GM19239 (cell line): ENCODE data around the gene SRPX2.
"Not testable (repeated sequence)": the region's sequence is repeated elsewhere in the genome, so short reads cannot be mapped to it uniquely, and the experiment has no call there.

Source experiments
- DNase-seq: peaks from one replicate; pipeline ENCODE4 v3.0.0; 2011; ENCODE audit warnings: low spot score; ENCODE audit not compliant: insufficient read length
- FAIRE-seq: peaks from 2 replicates; lab custom pipeline; 2011; peaks lifted over from hg19 to GRCh38; lab: Jason Lieb, UNC

The SRPX2 gene

DNA sequence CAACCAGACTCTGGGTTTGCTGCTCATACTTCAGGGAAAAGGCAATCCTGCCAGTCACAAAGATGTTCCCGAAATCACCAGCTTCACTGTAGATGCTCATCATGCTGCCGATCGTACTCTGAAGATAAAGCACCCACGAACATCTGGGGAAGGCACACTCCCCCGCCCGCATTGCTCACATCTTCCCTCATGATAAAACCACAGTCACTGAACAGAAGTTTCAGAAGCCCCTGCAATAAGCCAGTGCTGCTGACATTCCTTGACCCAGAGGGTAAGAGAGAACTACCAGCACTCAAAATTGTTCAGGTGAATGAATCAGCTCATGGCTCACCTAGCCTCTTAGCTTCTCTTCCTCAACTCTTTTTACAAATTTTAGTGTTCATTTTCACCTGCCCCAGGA, 43.1 kb downstream of the SRPX2 start:
- DNase-seq = no peak
- peak; percentile 78 for FAIRE-seq

DNA sequence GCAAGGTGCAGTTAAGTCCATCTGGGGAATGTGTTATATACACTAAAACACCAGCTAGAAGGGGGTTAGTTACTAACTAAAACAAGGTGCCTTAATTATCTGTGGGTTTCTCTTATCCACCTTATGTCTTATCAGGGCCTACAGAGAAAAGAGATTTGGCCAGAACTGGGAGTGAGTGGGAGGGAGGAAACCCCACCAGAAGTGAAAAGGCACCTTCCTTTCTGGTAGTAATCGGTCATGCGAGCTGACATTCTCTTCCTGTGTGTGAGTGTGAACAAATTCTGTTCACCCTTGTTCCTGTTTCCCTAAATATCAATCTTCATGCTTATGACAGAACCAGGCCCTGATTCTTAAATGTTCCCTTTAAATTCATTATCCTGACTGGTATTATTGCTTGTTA, 43.5 kb downstream of the SRPX2 start:
- DNase-seq (no peak), FAIRE-seq (peak; percentile 80)

DNA sequence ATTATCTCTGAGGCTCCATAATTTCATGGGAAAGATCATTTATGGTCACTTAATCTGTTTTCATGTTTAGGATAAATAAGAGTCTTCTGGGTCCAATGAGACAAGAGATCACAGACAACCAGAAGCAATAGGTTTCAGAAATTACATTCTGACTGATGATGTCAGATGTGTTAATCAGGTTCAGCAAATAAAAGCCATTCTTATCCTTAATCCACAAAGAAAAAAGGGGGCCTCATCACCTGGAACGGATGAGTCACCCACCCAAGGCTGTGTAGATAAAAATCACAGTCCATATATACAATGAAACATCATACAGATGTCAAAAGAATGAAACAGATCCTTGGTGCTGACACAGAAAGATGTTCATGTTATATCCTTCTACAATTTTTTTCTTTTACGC, 51.3 kb downstream of the SRPX2 start:
- no peak for FAIRE-seq
- DNase-seq = no peak

DNA sequence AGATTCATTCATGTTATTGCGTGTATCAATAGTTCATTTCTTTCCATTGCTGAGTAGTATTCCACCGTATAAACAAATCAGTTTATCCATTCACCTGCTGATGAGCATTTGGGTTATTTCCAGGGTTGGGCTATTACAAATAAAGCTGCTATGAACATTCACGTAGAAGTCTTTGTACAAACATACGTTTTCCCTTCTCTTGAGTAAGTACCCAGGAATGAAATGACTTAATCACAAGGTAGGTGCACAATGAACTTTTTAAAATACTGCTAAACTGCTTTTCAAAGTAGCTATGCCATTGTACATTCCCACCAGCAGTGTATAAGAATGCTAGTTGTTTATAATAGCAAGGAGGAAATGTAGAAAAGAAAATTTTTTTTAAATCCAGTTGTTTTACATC, 52.0 kb downstream of the SRPX2 start:
- FAIRE-seq (no peak), DNase-seq (no peak)

DNA sequence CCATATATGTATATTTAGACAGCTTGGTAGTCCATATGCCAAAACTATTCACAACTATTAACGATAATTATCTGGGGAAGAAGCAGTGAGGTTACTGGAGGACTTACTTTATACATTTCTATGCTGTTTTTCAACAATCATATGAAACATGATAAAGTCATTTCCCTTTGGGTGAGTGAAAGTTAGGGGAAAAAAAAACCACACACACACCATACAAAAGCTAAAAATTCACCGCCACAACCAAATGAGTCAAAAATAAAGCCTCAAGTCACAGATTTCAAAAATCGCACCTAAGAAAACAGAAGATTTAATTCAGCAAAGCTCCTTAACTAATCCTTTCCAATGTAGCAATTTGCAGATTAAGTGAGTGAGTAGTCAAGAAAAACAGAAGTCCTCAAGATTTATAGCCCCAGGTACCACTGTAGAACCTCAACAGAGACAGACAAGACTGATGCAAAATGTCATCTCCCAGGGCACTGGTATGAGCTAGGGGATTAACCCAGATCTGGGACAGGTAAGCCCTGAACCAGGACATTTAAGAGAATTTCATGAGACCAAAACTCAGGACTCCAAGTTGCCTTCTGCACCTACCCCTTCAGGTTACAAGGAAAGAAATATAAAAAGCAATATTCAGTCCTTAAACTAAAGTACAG, 52.8 kb downstream of the SRPX2 start:
- DNase-seq (no peak), FAIRE-seq (peak; percentile 49)

DNA sequence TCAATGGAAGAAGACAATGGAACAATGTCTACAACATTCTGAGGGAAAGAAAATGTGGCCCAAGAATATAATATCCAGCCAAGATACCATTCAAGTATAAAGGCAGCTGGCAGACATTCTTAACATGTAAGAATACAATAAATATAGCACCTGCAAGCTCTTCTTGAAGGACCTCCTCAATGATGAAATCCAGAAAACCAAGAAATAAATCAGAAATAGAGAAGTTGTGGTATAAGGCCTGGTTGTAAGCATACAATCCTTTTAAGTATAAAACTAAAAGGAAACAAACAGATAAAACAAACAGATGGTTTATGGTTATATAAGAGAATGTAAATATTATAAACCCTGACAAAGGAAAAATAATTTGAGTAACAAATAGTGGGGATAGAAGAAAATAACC, 54.6 kb downstream of the SRPX2 start:
- FAIRE-seq (peak; percentile 33), DNase-seq (no peak)

DNA sequence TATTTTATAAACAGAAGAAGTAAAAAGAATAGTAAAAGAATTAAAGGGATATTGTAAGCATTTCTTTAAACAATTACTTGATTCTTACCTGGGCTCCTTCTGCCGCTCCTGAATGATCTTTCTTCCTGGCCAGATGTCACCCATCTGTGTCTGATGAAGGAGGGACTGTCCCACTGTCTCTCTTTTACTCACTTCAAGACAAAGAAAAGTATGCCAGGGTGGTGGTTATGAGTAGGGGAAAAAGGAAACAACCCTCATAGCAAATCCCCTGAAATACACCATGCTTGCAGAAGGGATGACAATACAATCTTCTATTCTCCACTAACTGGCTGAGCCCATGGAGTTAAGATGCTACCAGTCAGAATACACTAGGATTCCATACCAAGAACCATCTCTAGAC, 56.8 kb downstream of the SRPX2 start:
- DNase-seq (no peak), FAIRE-seq (no peak)

DNA sequence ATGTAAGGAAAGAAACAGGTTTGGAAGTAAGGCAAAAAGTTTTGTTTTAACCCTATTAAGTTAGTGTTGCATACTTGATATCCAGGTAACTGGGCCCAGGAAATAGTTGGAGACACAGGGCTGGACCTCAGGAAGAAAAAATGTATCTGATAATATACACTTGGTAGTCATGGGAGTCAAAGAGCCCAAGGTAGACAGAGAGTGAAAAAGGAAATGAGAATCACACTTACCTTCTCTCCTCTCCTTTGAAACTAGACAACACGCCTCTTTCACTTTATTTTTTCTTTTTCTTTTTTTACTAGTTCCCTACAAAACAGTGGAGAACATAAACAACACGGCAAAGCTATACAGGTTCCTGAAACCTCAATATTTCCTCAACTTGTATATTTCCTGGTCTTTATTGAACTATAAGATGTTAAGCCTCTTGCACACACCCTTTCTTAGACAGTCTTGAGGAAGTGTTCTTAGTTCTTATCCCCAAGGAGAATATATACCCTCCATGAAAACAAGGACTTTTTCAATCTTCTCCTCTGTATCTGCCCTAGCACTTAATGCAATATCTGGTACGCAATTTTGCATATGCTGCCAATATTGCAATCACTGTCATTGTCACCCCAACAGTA, 60.7 kb downstream of the SRPX2 start:
- no peak for FAIRE-seq

DNA sequence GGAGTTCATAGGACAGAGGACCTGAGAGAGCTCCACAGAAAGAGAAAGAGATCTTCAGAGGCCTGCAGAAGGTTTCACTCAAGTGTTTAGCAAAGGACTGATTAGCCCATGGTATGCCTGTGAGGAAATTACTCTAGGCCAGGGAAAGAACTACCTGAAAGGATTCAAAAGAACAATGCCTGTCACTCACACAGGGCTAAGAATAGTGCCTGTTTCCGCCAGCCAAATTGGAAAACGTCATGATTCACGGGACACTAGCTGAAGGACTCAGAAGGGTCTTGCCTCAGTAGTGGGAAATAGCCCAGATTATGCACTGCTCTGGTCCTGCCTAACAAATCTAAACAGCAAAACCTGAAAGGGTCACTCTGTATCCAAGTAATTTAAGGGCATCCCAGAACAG, 66.8 kb downstream of the SRPX2 start:
- no peak for FAIRE-seq
- DNase-seq = no peak

More for the DNA sequence above, 60.7 kb downstream of the SRPX2 start:
- no peak for DNase-seq

DNA sequence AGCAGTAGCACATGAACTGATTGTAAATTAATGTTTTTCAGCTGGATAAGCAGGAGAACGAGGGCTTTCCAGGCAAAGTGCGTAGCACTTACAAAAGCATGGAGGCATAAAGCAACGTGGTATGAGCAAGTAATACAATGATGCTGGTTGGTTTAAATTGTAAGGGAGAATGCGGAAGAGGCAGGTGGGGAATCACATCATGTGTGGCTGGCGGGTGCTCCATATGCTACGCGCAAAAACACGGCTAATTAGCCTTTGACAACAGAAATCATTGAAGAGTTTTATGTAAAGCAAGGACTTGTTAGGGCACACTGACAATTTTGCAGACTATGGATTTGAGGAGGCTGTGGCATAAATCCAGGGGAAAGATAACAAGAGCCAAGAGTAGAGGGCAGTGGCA, 73.4 kb downstream of the SRPX2 start:
- FAIRE-seq (no peak), DNase-seq (no peak)

DNA sequence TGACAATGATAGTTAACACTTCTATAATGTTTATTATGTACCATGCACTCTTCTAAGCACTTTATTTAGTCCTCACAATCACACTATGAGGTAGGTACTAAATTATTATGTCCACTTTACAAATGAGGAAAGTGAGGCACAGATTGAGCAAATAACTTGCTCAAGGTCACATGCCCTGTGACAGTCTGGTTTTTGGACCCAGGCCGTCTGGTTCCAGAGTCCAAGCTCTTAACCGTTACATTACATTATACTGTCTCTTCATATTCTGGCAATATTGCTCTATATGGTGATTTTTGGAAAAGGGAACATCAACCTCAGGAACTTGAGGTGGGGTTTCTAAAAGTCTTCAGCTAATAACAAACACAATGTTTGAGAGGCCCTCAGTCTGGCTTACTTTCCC, 75.1 kb downstream of the SRPX2 start:
- FAIRE-seq (no peak), DNase-seq (no peak)

DNA sequence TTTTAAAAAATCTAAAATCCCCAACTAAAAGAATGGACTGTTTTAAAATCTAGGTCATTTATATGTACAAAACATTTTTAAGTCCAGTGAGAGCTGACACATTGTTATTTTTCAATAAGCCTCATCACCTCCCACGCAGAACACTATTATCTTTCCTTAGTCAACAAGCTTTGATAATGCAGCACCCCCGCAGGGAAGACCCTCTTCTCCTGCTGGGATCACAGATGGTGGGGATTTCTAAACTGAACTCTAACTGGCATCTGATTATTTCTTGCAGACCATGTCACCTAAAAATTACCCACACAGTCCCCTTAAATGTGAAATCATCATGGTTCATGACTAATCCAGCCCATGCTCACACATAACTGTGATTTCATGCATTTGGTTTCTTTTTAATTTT, 76.3 kb downstream of the SRPX2 start:
- no peak for DNase-seq
- FAIRE-seq = no peak

DNA sequence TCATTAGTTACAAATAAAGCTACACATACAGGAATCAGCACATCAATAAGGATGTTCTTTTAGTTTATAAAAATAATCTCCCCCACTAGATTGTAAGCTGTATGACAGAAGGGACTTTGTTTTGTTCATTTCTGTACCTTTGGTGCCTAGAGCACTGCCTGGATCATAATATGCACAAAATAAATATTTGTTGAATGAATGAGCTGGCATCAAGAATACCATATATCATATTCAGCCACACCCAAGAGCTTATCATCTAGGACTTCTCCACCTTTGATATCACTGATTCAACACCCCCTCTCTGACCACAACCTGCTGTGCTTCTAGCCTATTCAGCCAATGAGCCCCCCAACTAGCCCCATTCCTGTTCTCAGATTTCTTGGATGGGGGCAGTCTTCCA, 77.3 kb downstream of the SRPX2 start:
- no peak for DNase-seq
- FAIRE-seq = no peak

DNA sequence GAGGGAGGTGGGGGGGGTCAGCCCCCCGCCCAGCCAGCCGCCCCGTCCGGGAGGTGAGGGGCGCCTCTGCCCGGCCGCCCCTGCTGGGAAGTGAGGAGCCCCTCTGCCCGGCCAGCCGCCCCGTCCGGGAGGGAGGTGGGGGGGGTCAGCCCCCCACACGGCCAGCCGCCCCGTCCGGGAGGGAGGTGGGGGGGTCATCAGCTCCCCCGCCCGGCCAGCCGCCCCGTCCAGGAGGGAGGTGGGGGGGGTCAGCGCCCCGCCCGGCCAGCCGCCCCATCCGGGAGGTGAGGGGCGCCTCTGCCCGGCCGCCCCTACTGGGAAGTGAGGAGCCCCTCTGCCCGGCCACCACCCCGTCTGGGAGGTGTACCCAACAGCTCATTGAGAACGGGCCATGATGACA, 80.0 kb downstream of the SRPX2 start:
- not testable (repeated sequence) for FAIRE-seq, DNase-seq
